C4-2B (cell line): ENCODE data around the gene GPAM.

Experiments used
- CTCF ChIP-seq: fragments of 450-650 bp; conservative IDR thresholded peaks from 2 replicates; pipeline ENCODE4 v1.5.1; 2017; ENCODE audit warnings: mild to moderate bottlenecking
- ZFX ChIP-seq: fragments of 450-650 bp; IDR thresholded peaks from 2 replicates; pipeline ENCODE4 v1.6.1; 2017

- TF ChIP-seq CTCF (no peak), ZFX (no peak)
These were observed 44.4 kb downstream of the GPAM start for GRCh38 chr10:112139176-112139575.
